Measurements from ENCODE around the gene GNGT1.

Gene GNGT1

GRCh38 chr7:93943816-93944540, 37.6 kb downstream of the GNGT1 start:
- no peak for DNase-seq

- no peak for DNase-seq
These were observed 38.3 kb downstream of the GNGT1 start for GRCh38 chr7:93944673-93945072.

DNA sequence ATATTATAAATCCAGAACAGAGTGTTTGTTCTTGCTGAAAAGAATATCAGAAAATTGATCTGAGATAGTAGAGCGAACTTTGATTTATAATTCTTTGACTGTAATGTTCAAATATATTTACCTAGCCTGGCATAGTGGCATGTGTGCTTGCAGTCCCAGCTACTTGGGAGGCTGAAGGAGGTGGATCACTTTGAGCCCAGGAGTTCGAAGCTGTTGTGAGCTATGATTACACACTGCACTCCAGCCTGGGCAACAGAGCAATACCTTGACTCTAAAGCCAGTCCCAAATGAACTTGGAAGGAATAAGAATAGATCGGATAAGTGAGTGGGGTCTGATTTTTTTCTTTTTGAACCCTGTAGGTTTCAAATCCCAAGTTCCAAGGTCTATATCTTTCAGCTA, 38.7 kb downstream of the GNGT1 start:
- no peak for DNase-seq

GRCh38 chr7:93945756-93946535, 39.6 kb downstream of the GNGT1 start:
- DNase-seq = no peak

DNA sequence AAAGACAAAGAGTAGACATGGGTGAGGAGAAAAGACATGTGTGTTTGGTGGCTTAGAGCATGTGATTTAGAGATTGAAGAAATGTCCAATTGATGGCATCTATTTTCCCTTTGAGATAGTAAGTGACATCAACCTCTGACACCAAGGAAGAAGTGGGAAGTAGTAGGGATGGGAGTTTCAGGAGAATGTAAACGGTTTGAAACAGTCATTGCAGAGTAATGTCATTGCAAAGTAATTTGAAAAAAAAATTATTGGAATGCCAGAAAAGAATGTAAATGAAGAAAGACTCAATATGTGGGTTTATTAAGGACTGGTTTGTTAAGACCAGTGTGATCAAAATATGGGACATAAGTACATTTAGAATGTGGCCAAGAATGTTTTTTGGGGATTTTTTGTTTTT, 41.7 kb downstream of the GNGT1 start:
- DNase-seq = no peak

- DNase-seq = no peak
These were observed 42.5 kb downstream of the GNGT1 start for GRCh38 chr7:93948873-93949272.

- no peak for DNase-seq
These were observed 43.1 kb downstream of the GNGT1 start for GRCh38 chr7:93949423-93949822.

DNA sequence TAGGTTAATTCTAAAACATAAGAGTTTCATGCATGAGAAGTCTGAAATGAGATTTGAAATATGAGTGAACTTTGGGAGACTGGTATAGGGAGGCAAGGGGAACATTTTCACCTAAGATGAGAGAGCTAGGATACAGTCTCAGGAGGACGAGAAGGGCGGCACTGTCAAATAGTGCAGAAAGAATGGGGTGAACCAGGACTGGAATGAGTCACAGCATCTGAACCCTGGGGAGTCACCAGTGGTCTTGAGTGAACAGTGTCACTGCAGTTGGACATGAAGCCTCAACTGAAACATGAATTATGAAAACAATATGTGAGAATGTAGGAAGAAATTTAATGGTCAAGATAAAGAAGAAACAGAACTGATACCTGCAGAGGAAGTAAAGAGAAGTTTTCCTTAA, 48.9 kb downstream of the GNGT1 start:
- DNase-seq = no peak

- DNase-seq = no peak
These were observed 51.4 kb downstream of the GNGT1 start for GRCh38 chr7:93957767-93958166.

DNA sequence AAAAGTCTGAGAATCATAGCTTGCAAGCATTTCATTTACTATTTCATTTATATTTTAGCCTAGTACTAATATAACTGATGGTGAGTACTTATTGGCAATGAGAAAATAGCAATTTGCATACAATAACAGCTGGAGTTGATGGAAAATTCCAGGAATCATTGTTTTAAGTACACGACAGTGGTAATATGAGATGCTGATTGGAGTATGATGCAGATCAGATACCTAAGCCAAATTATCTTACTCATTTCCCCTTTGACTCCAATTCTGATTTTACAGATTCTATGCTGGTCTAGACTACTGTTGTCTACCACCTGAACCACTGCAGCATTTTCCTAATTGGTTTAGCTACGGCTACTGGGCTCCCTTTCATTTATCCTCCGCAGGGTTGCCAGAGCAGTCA, 51.8 kb downstream of the GNGT1 start:
- DNase-seq = no peak

DNA sequence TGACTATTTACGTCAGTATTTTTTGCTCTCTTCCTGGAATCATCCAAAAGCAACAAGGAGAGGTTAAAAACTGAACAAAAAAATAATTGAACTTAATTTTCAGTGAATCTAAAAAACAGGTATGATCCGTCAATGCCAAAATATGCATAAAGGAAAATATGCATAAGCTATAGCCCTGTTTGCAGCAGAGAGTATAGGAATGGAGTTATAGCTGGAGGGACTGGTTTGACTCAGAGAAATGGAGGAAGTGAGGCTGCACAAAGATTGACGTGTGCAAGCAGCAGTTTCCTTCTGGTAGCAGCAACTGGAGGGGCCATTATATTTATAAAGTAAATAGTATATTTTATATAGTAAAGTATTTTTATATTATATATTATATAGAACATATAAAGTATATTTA, 52.3 kb downstream of the GNGT1 start:
- no peak for DNase-seq

Measured in CD4-positive, alpha-beta T cell treated with Interferon alpha-2 for 1 hour (primary cell).